GM18868 (cell line): ENCODE results near the gene SIRPB2.
"Not testable (repeated sequence)": the region's sequence is repeated elsewhere in the genome, so short reads cannot be mapped to it uniquely, and the experiment has no call there.

Experiments used
- ATAC-seq: cut with Tn5 transposase; IDR thresholded peaks from one replicate; pipeline ENCODE4 v1.9.1; 2021; ENCODE audit warnings: mild to moderate bottlenecking, moderate library complexity; ENCODE audit not compliant: unreplicated experiment

SIRPB2 gene

DNA sequence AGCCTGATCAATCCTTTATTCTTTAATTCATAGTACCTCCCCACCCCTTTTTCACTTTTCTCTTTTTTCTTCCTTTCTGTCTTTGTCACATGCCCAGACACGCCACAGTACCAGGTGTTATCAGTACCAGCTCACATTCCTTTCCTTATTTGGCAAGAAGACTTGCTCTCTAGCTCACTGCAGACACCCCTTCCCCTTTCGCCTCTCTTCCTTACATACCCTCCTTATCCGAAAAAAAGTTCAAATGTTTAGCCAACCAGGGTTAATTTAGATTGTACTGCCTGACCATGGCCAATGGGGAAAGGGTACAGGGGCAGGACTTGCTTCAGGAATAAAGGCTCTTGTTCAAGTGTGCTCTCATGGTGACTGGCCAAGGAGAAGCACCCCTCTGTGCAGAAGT, 9.3 kb upstream of the SIRPB2 start:
- no peak for ATAC-seq

DNA sequence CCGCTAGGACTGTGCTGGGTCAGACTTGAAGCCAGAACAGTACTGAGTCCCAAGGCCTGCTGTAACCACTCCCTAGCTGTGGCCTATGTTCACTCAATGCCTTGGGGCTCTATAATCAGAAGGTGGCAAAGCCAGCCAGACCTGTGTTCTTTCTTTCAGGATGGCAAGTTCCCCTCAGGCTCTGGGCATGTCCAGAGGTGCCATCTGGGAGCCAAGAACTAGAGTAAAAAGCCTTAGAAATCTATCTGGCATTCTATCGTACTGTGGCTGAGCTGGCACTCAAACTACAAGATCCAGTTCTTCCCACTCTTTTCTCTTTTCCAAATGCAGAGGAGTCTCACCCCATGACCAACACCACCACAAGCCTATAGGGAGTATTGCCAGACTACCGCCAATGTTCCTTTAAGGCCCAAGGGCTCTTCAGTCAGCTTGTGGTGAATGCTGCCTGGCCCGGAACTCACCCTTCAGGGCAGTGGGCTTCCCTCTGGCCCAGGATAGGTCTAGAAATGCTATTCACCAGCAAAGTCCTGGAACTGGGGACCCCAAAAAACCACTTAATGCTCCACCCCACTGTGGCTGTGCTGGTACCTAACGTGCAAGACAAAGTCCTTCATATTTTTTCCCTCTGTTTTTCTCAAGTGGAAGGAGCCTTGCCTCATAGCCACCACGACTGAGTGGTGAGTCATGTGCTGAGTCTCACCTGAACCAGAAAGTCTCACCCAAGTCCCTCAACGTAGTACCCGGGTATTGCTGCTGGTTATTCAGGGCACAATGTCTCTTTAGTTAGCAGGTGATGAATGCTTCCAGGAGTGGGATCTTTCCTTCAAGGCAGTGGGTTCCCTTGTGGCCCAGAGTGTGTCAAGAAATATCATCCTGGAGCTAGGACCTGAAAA, 8.6 kb upstream of the SIRPB2 start:
- ATAC-seq, result no peak

DNA sequence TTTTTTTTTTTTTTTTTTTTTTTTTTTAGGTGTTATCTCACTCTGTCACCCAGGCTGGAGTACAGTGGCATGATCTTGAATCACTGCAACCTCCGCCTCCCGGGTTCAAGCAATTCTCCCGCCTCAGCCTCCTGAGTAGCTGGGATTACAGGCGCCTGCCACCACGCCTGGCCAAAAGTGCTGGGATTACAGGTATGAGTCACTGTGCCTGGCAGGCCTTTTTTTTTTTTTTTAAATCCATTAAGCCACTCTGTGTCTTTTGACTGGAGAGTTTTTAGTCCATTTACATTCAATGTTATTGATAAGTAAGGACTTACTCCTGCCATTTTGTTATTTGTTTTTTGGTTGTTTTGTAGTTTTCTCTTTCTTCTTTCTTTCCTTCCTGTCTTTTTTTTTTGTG, 6.2 kb upstream of the SIRPB2 start:
- ATAC-seq, result not testable (repeated sequence)

DNA sequence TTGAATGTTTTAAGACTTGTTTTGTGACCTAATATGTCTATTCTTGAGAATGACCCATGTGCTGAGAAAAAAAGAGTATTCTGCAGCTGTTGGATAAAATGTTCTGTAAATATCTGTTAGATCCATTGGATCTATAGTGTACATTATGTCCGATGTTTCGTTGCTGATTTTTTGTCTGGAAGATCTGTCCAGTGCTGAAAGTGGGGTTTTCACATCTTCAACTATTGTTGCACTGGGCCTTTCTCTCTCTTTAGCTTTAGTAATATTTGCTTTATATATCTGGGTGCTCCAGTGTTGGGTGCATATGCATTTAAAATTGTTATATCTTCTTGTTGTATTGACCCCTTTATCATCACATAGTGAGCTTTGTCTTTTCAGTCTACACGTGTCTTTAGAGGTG, 5.7 kb upstream of the SIRPB2 start:
- ATAC-seq, result no peak

DNA sequence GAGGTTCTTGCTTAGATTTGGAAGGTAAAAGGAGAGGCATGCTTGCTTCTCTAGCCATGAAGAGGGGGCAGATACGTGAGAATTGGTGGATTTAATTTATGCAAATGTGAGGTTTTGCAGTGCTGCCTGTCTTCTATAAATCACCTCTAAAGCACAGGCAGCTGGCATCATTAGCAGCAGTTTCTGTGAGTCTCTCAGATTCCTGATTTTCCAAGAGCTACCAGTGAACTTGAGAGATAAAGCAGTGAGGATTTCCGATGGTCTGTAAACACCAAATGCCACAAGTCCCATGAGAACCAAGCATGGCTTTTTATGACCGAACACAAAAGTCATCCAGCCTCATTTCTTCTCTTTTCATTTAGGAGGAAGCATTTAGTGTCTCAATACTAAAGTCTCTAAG, 3.2 kb upstream of the SIRPB2 start:
- ATAC-seq, result no peak

DNA sequence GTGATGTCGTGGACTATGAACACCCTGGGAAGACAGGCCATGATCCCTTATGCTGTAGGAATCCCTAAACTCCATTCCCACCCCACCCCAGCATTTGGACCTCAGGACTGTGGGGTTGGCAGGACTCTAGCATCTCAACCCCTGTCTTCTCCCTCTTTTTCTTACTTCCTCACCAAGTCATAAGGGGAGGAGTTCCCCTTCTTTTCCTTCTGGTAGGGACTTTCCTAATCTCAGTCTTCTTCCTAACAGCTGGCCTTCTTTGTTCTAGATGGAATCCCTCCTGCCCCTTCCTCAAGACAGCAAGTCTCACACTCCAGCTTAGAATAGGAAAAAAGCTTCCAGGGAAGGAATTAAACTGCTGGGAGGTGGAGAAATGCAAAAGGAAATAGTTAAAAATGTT, 2.3 kb upstream of the SIRPB2 start:
- no peak for ATAC-seq

DNA sequence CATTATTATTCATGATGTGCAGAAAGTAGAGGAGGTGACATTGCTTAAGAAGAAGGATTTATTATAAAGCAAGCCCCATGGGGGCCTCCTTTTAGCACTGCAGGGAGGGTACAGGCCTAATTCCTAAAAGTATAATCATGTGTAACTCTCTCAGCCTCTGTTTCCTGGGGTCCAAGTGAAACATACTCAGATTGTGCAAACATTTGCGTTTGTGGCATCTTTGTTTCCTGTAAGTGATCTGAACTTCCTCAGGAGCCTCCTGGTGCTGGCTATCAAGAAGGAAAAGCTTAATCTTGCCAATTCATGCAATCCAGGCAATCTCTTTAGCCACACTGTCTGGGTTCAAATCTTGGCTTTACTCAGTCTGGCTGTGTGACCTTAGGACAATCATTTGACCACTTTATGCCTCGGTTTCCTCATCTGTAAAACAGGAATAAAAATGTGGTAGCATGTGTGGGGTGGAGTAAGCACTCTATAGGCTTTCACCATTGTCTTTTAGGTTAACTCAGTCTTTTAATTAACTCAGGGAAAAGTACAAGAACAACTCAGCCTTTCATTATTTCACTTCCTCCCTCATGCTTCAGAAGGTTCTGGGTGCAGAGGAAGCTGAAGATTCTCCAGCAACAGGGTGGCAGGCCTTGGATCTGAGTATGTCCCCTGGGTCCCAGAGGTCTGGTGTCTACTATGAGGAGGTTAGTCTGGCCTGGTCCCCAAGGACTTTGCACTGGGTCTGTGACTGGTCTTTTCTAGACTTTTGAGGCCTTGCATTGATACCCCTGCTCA, 831 bp upstream of the SIRPB2 start:
- no peak for ATAC-seq

DNA sequence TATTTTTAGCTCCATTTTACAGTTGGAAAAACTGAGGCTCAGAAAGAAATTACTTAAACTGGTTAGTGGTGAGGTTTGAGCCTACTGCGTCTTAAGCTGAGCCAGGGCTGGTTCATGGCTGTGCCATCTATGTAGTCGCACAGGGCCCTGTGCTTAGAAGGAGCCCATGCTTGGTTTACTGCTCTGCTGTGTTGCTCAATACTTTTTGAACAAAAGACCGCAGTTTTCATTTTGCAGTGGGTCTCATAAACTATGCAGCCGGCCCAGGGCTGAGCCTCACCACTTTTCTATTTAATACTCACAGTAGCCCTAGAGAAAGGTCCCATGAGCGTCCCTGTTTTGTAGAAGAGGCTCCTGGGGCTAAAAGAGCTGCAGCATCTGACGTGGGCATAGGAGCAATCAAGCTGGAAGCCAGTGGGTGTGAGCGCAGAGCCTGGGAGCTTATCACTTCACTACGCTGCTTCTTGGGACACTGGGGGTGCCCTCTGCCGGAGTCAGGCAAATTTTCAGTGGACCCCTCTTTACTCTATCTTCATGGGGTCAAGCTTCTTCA, 501 bp downstream of the SIRPB2 start:
- no peak for ATAC-seq

DNA sequence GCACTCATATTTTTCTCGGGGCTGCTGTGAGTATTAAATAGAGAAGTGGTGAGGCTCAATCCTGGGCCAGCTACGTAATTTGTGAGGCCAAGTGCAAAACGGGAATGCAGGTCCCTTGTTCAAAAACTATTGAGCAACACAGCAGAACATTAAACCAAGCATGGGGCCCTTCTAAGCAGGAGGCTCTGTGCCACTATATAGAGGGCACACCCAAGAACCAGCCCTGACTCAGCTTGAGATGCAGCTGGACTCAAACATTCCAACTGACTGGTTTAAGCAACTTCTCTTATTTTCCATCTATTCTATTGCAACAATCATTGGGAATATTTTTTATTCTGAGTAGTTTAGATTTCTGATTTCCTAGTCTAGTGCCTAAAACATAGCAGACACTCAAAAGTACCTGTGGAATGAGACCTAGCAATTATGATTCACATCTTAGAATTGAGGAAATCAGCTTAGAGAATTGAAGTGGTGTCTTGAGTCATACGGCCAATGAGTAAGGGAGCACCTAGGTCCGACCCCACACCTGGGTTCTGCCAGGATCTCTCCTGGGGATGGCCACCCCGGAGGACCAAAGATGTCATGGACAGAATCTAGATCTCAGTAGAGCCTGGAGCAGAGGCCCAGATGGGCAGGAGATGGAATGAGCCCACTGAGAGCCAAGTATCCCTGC, 1.3 kb downstream of the SIRPB2 start:
- no peak for ATAC-seq

DNA sequence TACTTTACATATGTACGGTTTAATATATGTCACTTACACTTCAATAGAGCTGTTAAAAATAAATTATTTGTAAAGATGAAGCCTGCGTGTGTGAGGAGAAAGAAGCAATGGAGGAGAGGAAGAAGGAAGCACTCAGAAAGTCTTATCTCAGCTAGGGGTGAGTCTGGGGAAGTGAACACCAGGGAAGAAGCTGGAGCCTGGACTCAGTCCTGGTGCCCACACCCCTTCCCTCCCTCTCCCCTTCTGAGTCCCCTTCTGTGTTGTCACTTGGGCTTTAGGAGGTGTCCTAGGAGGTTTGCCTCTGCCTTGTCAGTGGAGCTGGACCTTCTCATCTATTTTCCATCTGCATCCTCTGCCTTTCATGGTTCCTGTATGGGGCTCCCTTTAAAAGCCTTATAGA, 1.9 kb downstream of the SIRPB2 start:
- no peak for ATAC-seq

DNA sequence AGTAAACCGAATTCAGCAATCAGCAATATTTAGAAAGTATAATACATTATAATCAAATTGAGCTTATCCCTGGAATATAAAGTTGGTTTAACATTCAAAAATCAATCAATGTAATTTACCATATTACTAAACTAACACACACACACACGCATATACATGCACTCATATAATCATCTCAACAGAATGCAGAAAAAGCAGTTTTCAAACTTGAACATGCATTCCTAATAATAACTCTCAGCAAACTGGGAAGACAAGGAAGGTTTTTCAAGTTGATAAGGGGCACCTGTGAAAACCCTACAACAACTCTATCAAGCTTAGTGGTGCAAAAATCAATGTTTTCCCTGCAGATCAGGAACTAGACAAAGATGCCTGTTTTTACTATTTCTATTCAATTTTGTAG, 4.7 kb downstream of the SIRPB2 start:
- ATAC-seq, result no peak

DNA sequence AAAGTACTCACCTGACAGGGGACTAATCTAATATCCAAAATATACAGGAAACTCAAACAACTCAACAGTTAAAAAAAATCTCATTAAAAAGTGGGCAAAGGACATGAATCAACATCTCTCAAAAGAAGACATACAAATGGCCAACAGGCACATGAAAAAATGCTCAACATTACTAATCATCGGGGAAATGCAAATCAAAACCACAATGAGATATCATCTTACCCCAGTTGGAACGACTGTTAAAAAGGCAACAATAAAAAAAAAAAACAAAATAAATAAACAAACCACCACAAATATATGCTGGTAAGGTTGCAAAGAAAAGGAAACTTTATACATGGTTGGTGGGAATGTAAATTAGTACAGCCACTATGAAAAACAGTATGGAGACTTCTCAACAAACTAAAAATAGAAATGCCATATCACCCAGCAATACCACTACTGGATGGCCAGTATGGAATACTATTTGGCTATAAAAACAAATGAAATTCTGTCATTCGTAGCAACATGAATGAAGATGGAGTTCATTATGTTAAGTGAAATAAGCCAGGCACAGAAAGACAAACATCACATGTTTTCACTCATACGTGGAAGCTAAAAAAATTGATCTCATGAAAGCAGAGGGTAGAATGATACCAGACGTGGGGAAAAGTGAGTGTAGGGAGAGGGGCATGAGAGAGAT, 6.6 kb downstream of the SIRPB2 start:
- ATAC-seq, result no peak

DNA sequence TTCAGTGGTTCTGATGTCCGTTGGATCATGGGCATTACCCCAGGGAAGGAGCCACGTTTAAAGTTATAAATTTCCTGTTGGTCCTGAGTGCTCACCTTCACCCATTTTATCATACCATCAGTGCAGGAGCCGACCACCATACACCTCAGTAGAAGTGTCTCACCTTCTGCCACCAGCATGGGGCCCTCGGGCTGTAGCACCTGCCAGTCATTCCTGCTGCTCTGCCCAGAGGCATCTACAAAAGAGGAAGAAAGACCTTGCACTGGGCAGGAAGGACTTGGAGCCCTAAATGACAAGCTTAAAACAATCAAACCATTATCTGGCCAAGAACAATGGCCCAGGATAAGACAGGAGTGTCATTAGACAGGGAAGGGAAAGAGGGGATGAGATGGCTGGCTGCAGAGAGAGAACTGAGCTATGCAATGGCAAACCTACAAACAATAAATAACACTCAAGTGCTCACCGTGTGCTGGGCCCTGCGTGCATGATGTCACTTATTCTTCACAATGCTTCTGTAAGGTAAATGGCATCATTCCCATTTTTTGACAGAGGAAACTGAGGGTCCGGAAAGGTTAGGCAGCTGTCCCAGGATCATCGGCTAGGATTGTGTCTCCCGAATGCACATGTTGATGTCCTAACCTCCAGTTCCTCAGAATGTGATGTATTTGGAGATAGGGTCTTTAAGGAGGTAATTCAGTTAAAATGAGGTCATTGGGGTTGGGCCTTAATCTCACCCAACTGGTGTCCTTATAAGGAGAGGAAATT, 11.2 kb downstream of the SIRPB2 start:
- no peak for ATAC-seq

DNA sequence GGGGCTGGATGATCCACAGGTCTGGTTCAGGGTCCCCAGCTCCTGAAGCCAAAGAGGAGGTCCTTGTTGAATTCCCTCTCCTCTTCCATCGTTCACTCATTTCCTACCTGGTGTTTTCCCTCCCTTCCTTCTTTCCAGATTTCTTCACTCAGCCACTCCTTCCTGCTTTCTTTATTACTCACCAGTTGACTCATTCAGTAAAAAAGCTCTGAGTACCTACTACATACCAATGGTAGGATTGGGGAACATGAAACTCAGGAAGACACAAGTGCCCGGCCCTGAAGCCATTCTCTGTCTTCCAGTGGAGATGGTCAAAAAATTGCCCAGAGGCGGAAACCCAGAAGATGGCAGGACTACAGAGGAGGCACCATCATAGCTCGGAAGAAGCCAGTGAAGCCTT, 12.7 kb downstream of the SIRPB2 start:
- no peak for ATAC-seq

DNA sequence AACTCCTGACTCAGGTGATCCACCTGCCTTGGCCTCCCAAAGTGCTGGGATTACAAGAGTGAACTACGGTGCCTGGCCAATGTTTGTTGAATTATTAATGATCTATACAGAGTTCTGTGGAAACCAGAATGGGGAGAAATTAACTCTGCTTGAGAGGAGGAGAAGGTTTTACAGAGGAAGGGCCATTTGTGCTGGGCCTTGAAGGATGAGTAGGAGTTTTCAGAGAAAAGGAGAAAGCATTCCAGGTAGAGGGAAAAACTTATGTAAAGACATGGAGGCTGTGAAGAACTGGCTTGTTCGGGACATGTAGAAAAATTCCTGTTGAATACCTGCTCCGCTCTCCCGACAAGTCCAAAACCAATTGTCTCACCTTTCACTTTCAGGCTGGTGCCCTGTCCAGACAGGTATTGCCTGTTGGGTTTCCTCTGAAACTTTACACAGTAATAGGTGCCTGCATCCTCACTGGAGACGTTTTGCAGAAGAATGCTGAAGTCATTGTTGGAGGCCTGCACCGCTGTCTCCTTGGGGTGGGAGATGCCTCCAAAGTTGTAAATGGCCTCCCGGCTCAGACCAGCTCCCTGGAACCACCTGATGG, 13.2 kb downstream of the SIRPB2 start:
- no peak for ATAC-seq

DNA sequence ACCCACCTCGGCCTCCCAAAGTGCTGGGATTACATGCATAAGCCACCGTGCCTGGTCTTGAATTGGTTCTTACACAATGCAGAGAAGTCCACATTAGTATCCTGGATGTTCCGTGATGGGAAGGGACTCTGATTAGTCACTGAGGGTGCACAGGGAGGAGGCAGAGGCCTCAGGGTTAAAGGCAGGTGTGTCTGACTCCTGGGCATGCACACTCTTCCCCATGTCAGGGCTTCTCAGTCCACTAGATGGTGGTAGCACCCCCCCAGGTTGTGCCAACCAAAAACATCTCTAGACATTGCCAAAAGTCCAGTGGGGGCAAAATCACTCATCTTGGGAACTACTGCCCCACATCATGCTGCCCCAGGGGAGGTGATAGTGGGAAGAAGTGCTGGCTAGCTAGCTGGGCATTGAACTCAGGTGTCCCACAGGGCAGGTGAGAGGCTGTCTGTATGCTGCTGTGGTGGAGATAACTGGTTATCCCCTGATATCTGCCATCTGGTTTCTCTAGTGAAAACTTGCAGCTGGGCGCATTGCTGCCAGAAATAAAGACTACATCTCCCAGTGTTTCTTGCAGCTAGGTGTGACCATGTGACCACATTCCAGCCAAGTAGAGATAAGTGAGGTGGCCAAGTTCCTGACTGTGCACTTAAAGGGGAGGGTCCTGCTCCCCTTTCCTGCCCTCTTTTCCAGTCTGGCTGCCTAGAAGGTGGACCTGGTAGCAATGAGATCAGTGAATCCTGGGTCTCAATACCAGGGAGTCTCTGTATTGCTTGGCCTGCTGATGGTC, 16.2 kb downstream of the SIRPB2 start:
- ATAC-seq, result no peak

DNA sequence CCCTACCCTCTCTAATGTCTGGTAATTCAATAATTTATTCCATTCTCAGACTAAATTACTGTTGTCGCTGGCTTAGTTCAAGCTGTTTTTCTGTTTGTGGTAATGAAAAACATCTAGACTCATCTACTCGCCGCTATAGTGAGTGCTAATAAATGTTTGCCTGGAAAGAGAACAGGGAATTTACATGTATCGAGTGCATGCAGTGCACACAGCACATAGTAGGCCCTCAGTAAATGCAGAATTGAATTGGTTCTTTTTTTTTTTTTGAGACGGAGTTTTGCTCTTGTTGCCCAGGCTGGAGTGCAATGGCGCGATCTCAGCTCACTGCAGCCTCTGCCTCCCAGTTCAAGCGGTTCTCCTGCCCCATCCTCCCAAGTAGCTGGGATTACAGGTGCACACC, 16.9 kb downstream of the SIRPB2 start:
- no peak for ATAC-seq

DNA sequence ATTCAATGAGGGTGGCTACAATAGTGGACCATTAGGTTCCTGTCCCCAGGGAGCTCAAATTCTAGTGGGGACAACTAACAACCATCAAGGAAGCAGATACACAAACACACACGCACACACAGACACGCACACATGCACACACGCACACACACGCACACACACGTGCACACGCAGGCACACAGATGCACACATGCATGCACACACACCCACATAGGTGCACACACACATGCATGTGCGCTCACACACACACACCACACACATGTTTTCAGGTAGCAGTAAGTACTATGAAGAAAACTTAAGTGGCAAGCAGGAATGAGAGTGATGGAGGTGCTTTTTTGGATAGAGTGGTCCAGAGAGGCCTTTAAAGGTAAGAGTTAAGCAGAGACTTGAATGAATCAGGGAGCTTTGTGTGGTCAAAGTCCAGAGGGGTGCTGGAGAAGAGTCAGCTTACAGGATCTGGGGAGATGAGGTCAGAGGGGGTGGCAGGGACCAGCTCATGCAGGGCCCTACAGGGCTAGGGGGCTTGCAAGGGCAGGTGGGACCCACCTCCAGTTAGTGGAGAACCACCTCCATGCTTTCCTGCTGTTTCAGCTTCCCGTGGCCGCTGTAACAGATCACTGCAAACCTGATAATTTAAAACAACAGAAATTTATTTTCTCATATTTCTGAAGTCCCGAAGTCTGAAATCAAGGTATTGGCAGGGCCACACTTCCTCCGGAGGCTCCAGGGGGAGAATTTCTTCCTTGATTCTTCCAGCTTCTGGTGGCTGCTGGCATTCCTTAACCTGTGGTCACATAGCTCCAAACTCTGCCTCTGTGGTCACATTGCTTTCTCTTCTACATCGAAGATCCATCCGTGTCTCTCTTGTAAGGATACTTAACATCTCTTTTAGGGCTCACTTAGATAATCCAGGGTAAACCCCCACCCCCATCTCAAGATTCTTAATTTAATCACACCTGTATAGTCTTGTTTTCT, 17.7 kb downstream of the SIRPB2 start:
- ATAC-seq, result no peak
